ENCODE results near the gene ULK4. TPM values are rescaled to one million over a fixed set of nuclear protein-coding genes. Genes with fewer than 3 reads are reported as not detected.

Gene ULK4
- total RNA-seq, 1 experiment from 2014 or later, result 6.3 TPM

DNA sequence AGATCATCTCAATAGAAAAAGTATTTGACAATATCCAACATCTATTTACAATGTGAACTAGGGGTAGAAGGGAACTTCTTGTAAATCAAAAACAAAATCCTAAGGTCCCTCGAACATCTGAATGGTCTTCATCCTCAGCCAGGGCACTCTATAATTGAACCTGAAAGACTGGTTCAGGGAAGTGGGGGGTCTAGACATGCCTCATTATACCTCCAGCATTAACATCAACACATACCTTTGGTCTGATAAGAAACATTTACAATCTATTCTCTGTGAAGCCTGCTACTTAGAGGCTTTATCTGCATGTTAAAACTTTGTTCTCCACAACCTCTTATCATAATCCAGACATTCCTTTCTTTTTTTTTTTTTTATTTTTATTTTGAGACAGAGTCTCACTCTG lies 550.8 kb downstream of the ULK4 start:
- Histone ChIP-seq H3K4me3 (replicated peaks in 1 of 2; ENCODE audit: low read depth in 1 of 2, low read length in 2 of 2) (no peak overlapping the region), H3K27ac (ENCODE audit: low read depth, low read length) (no peak overlapping the region), H3K27me3 (ENCODE audit: insufficient read depth, low read length) (no peaks in the 10 kb centered on the region), H4K20me1 (ENCODE audit: insufficient read depth) (no peaks in the 10 kb centered on the region), H3K9me2 (ENCODE audit: insufficient read depth) (no peaks in the 10 kb centered on the region), H3K9ac (ENCODE audit: low read length) (no peak overlapping the region), H3K79me2 (ENCODE audit: insufficient read depth, low read length) (no peaks in the 10 kb centered on the region), H3K9me3 (ENCODE audit: control insufficient read depth in 1 of 2, insufficient read depth in 1 of 2, low read depth in 1 of 2, low read length in 2 of 2) (no peaks in the 10 kb centered on the region), H3K4me2 (ENCODE audit: low read length) (no peak overlapping the region), H2AFZ (ENCODE audit: low read depth, low read length, poor library complexity, severe bottlenecking) (no peak overlapping the region), H3K36me3 (ENCODE audit: control insufficient read depth in 1 of 2, insufficient read depth in 2 of 2, low read length in 2 of 2) (no peaks in the 10 kb centered on the region), H3K4me1 (ENCODE audit: control insufficient read depth in 1 of 2, insufficient read depth in 2 of 2, low read length in 2 of 2) (no peaks in the 10 kb centered on the region)
- no peak for ATAC-seq
- ChIA-PET CTCF (interaction anchor here (0.7 kb wide), 1 partner anchor 196 kb away, joined by 3 read pairs; no protein-coding TSS in a partner anchor), RAD21 (ENCODE audit: low non-redundant PET in 1 of 2, low total read pairs in 2 of 2, uncharacterized antibody in 2 of 2, unreplicated experiment in 2 of 2) (no interaction called here), POLR2A (no interaction called here)
- DNase-seq (ENCODE audit: low read depth, low spot score), result no peak
- TF ChIP-seq, protein P1, sequence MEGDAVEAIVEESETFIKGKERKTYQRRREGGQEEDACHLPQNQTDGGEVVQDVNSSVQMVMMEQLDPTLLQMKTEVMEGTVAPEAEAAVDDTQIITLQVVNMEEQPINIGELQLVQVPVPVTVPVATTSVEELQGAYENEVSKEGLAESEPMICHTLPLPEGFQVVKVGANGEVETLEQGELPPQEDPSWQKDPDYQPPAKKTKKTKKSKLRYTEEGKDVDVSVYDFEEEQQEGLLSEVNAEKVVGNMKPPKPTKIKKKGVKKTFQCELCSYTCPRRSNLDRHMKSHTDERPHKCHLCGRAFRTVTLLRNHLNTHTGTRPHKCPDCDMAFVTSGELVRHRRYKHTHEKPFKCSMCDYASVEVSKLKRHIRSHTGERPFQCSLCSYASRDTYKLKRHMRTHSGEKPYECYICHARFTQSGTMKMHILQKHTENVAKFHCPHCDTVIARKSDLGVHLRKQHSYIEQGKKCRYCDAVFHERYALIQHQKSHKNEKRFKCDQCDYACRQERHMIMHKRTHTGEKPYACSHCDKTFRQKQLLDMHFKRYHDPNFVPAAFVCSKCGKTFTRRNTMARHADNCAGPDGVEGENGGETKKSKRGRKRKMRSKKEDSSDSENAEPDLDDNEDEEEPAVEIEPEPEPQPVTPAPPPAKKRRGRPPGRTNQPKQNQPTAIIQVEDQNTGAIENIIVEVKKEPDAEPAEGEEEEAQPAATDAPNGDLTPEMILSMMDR (IDR thresholded peaks at IDR 0.05 in 2 of 3, conservative IDR thresholded peaks at IDR 0.05 in 1 of 3; ENCODE audit: borderline replicate concordance in 1 of 3, insufficient read depth in 1 of 3, low read depth in 2 of 3, low read length in 2 of 3), result no peak
- TF ChIP-seq EZH2phosphoT487 (IDR thresholded peaks at IDR 0.05; ENCODE audit: borderline replicate concordance) (no peak), YY1 (IDR thresholded peaks at IDR 0.05; ENCODE audit: extremely low read depth, insufficient replicate concordance, low read depth, low read length) (no peak), POLR2AphosphoS5 (IDR thresholded peaks at IDR 0.05; ENCODE audit: low read depth, low read length) (no peak), CEBPB (IDR thresholded peaks at IDR 0.05; ENCODE audit: low read depth) (no peak), EZH2 (IDR thresholded peaks at IDR 0.05) (no peak), CBX3 (IDR thresholded peaks at IDR 0.05; ENCODE audit: low read depth) (no peak), SP1 (IDR thresholded peaks at IDR 0.05; ENCODE audit: low read depth) (no peak), POLR2A (IDR thresholded peaks at IDR 0.05; ENCODE audit: borderline replicate concordance, extremely low read depth, insufficient read depth, insufficient read length) (no peak), SIN3A (IDR thresholded peaks at IDR 0.05; ENCODE audit: low read depth) (no peak), RAD21 (IDR thresholded peaks at IDR 0.05; ENCODE audit: low read depth) (no peak), FOSL1 (IDR thresholded peaks at IDR 0.05; ENCODE audit: low read depth) (no peak)
- TF ChIP-seq, protein P2, sequence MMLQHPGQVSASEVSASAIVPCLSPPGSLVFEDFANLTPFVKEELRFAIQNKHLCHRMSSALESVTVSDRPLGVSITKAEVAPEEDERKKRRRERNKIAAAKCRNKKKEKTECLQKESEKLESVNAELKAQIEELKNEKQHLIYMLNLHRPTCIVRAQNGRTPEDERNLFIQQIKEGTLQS (IDR thresholded peaks at IDR 0.05), result no peak
- intact Hi-C loops (cut with micrococcal nuclease), result no loop called here
- no TSS peak for BruUV-seq (replicated peaks)
